OCI-LY1 (cell line): ENCODE results near the gene RAI1.

ENCODE experiments used
- EZH2 ChIP-seq: fragments of 200-600 bp; sonication (generic), shearing (Covaris generic); IDR thresholded peaks from 2 replicates; pipeline ENCODE4 v1.8.0; 2017; ENCODE audit warnings: borderline replicate concordance, mixed run types, mild to moderate bottlenecking, antibody characterized with exemption, low read length, moderate library complexity, mixed read lengths
- TF ChIP-seq, protein P1 (sequence below): fragments of 200-600 bp; sonication (generic), shearing (Covaris generic); IDR thresholded peaks from 2 replicates; pipeline ENCODE4 v1.5.1; 2017; ENCODE audit warnings: mild to moderate bottlenecking, antibody characterized with exemption, low read length, moderate library complexity, mixed read lengths

GRCh38 chr17:17806035-17806434, 124.8 kb downstream of the RAI1 start:
- TF ChIP-seq, protein P1, sequence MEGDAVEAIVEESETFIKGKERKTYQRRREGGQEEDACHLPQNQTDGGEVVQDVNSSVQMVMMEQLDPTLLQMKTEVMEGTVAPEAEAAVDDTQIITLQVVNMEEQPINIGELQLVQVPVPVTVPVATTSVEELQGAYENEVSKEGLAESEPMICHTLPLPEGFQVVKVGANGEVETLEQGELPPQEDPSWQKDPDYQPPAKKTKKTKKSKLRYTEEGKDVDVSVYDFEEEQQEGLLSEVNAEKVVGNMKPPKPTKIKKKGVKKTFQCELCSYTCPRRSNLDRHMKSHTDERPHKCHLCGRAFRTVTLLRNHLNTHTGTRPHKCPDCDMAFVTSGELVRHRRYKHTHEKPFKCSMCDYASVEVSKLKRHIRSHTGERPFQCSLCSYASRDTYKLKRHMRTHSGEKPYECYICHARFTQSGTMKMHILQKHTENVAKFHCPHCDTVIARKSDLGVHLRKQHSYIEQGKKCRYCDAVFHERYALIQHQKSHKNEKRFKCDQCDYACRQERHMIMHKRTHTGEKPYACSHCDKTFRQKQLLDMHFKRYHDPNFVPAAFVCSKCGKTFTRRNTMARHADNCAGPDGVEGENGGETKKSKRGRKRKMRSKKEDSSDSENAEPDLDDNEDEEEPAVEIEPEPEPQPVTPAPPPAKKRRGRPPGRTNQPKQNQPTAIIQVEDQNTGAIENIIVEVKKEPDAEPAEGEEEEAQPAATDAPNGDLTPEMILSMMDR: no peak
- TF ChIP-seq EZH2: no peak
